Keratinocyte (primary cell): ENCODE data around the gene ANXA8.

Experiments used
- CTCF ChIP-seq, 3 experiments: IDR thresholded peaks in 1 of 3; conservative IDR thresholded peaks in 1 of 3; optimal IDR thresholded peaks in 1 of 3; 2 replicates in 2 of 3; 3 replicates in 1 of 3; pipeline versions ENCODE3 to v1.5.1; 2011; ENCODE audit warnings: low read length in 3 of 3, mild to moderate bottlenecking in 3 of 3, moderate library complexity in 2 of 3, control low read depth in 1 of 3, inconsistent platforms in 1 of 3; ENCODE audit not compliant: insufficient read depth in 2 of 3; ENCODE audit errors: extremely low read depth in 1 of 3
- EZH2 ChIP-seq: IDR thresholded peaks from one replicate; pipeline ENCODE4 v1.6.1; 2012; ENCODE audit warnings: inconsistent platforms, mild to moderate bottlenecking, low read length, moderate library complexity

- no peak for TF ChIP-seq CTCF (optimal IDR thresholded peaks at IDR 0.05 in 1 of 3, IDR thresholded peaks at IDR 0.05 in 1 of 3, conservative IDR thresholded peaks at IDR 0.05 in 1 of 3; ENCODE audit: extremely low read depth in 1 of 3, insufficient read depth in 2 of 3, low read length in 3 of 3)
- TF ChIP-seq EZH2: no peak
Measured at GRCh38 chr10:47425813-47426419, 58.0 kb downstream of the ANXA8 start.
